Stimulated activated naive CD8-positive, alpha-beta T cell treated with anti-CD3 and anti-CD28 coated beads, Interleukin-15, Interleukin-2, amounts not matched to agents 100 U/mL and 50 U/mL, for 24 hours (primary cell): Measurements from ENCODE around the gene UBE2E1.
"Not testable (repeated sequence)": the region's sequence is repeated elsewhere in the genome, so short reads cannot be mapped to it uniquely, and the experiment has no call there.

Source experiments
- ATAC-seq: fragments of 150-1000 bp; cut with Tn5 transposase; one replicate; pipeline ENCODE4 v1.10.0; 2021
- DNase-seq: peaks from one replicate; pipeline ENCODE4 v3.0.0; 2021

UBE2E1 gene

GRCh38 chr3:23882487-23882918, 76.7 kb downstream of the UBE2E1 start:
- no peak for ATAC-seq
- no peak for DNase-seq

DNA sequence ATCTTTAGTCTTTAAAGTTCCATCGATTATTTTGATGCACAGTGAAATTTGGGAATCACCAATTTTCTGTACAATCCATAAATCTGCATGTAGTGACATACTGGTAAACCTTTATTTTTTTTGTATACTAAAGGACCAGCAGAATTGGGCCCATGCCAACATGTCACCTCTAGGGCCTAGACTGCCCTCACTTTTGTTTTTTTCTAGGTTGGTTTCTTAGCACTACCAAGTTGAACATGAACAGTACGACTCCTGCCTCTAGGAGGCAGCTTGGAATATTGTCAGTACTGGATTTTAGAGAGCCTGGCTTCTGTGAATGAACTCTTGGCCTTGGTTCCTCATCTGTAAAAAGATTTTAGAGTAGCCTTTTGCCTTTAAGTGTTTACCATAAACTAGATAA, 78.7 kb downstream of the UBE2E1 start:
- no peak for DNase-seq
- no peak for ATAC-seq

- DNase-seq (no peak), ATAC-seq (no peak)
Measured at GRCh38 chr3:23885210-23885609, 79.5 kb downstream of the UBE2E1 start.

GRCh38 chr3:23886311-23886710, 80.6 kb downstream of the UBE2E1 start:
- ATAC-seq (no peak), DNase-seq (no peak)

GRCh38 chr3:23888617-23889228, 83.0 kb downstream of the UBE2E1 start:
- ATAC-seq = no peak
- no peak for DNase-seq

- ATAC-seq (no peak), DNase-seq (no peak)
Measured at GRCh38 chr3:23889386-23889785, 83.6 kb downstream of the UBE2E1 start.

DNA sequence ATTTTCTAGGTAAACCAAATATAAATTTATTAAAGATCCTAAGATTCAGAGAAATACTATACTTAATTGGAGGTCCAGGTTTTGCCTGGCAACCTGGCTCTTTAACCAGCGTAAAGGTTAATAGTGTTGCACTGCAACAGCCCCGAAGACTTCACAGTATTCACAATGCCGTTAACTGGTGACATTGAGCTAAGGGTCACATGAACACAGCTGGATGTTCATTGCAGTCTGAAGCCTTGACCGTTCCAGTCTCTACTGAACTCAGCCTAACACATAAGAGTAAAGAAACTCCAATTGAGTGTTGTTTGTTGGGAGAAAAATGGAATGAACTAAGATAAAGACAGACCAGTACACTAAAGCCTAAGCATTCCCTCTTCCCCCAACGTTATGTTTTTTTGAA, 84.2 kb downstream of the UBE2E1 start:
- ATAC-seq (no peak), DNase-seq (no peak)

- DNase-seq (no peak), ATAC-seq (no peak)
Measured at GRCh38 chr3:23894254-23895061, 88.7 kb downstream of the UBE2E1 start.

- ATAC-seq = no peak
Measured at GRCh38 chr3:23895181-23895580, 89.4 kb downstream of the UBE2E1 start.

GRCh38 chr3:23900744-23901143, 95.0 kb downstream of the UBE2E1 start:
- ATAC-seq = no peak
- DNase-seq = no peak

More at GRCh38 chr3:23895181-23895580, 89.4 kb downstream of the UBE2E1 start:
- DNase-seq = no peak

GRCh38 chr3:23904545-23904944, 98.8 kb downstream of the UBE2E1 start:
- ATAC-seq (no peak), DNase-seq (no peak)

DNA sequence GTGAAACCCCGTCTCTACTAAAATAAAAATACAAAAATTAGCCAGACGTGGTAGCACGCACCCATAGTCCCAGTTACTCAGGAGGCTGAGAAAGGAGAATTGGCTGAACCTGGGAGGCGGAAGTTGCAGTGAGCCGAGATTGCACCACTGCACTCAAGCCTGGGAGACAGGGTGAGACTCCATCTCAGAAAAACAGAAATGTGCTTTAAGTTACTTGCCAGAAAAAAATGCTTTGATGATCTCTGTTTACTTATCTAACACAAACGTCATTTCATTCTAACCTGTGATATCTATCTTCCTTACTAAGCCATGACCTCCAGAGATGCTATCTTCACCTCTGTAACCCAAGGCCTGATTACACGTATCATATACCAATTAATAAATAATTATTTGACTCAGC, 103.6 kb downstream of the UBE2E1 start:
- DNase-seq (no peak), ATAC-seq (no peak)

- ATAC-seq = no peak
- no peak for DNase-seq
Measured at GRCh38 chr3:23911397-23911796, 105.6 kb downstream of the UBE2E1 start.

GRCh38 chr3:23912335-23912734, 106.6 kb downstream of the UBE2E1 start:
- ATAC-seq, DNase-seq: not testable (repeated sequence)

- DNase-seq (no peak), ATAC-seq (no peak)
Measured at GRCh38 chr3:23913182-23913581, 107.4 kb downstream of the UBE2E1 start.

GRCh38 chr3:23913873-23914743, 108.4 kb downstream of the UBE2E1 start:
- DNase-seq (no peak), ATAC-seq (no peak)

- ATAC-seq = no peak
- DNase-seq = no peak
Measured at GRCh38 chr3:23915537-23916108, 109.9 kb downstream of the UBE2E1 start.

GRCh38 chr3:23916152-23916885, 110.6 kb downstream of the UBE2E1 start:
- ATAC-seq = peak; percentile 42
- no peak for DNase-seq

GRCh38 chr3:23916886-23917678, 111.3 kb downstream of the UBE2E1 start, which contains the start of the genes NKIRAS1 and RPL15:
Gene NKIRAS1, minus strand, starts transcription at chr3:23916990. Its CDS starts 6,086 bp downstream, at chr3:23910904.
Gene RPL15, plus strand, starts transcription at chr3:23917132. Its CDS starts 728 bp downstream, at chr3:23917860.
- ATAC-seq = peak; percentile 98
- peak; percentile 96 for DNase-seq

DNA sequence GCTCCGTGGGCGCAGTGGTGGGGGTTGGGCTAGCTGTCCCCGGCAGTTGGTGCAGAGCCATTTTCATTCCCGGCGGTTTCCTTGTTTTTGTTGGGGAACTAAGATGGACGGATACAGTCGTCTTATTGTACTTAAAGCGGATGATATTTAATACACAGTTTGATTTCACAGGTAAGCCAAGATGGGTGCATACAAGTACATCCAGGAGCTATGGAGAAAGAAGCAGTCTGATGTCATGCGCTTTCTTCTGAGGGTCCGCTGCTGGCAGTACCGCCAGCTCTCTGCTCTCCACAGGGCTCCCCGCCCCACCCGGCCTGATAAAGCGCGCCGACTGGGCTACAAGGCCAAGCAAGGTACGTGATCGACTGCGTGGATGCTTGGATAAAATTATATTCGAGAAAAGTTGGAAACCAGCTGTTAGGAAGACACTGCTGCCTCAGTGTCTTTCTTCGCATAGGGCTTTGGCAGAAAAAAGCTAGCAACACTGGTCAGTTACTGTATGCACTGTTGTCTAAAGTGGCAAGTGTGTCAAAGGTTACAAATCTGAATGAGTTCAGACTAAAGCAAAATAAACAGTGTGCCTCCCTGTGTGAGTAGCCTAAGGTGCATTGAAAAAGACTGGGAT, 112.0 kb downstream of the UBE2E1 start:
- not testable (repeated sequence) for ATAC-seq, DNase-seq
